ENCODE measurements around the gene MGRN1.

The MGRN1 gene

GRCh38 chr16:4692460-4693295 is 68.1 kb downstream of the MGRN1 start:
- TF ChIP-seq ARNTL (CRISPR knock-in tag; IDR thresholded peaks at IDR 0.05; ENCODE audit: borderline replicate concordance, low read depth) (no peak), ZFP3 (CRISPR knock-in tag; IDR thresholded peaks at IDR 0.05) (no peak), ZNF8 (CRISPR knock-in tag; IDR thresholded peaks at IDR 0.05) (no peak), ZNF70 (CRISPR knock-in tag; IDR thresholded peaks at IDR 0.05) (no peak), CSRNP3 (CRISPR knock-in tag; IDR thresholded peaks at IDR 0.05) (no peak), TCF4 (CRISPR knock-in tag; IDR thresholded peaks at IDR 0.05; ENCODE audit: borderline replicate concordance) (no peak), SNAI2 (CRISPR knock-in tag; IDR thresholded peaks at IDR 0.05) (no peak), ISL1 (CRISPR knock-in tag; IDR thresholded peaks at IDR 0.05) (no peak), PPARA (CRISPR knock-in tag; IDR thresholded peaks at IDR 0.05; ENCODE audit: borderline replicate concordance) (no peak), CREB5 (CRISPR knock-in tag; IDR thresholded peaks at IDR 0.05; ENCODE audit: low read depth) (no peak), TOX (CRISPR knock-in tag; IDR thresholded peaks at IDR 0.05; ENCODE audit: borderline replicate concordance) (no peak), PATZ1 (CRISPR knock-in tag; IDR thresholded peaks at IDR 0.05; ENCODE audit: borderline replicate concordance) (no peak)
- ATAC-seq, result peak; percentile 41

- peak; percentile 91 for ATAC-seq
- TF ChIP-seq CSRNP3 (CRISPR knock-in tag; IDR thresholded peaks at IDR 0.05) (no peak), ISL1 (CRISPR knock-in tag; IDR thresholded peaks at IDR 0.05) (no peak), BACH2 (CRISPR knock-in tag; IDR thresholded peaks at IDR 0.05; ENCODE audit: borderline replicate concordance) (no peak), CSDC2 (CRISPR knock-in tag; IDR thresholded peaks at IDR 0.05) (no peak), PATZ1 (CRISPR knock-in tag; IDR thresholded peaks at IDR 0.05; ENCODE audit: borderline replicate concordance) (no peak), RARB (CRISPR knock-in tag; IDR thresholded peaks at IDR 0.05) (no peak), OSR1 (CRISPR knock-in tag; IDR thresholded peaks at IDR 0.05) (no peak), ESRRG (CRISPR knock-in tag; IDR thresholded peaks at IDR 0.05) (no peak), SNAI2 (CRISPR knock-in tag; IDR thresholded peaks at IDR 0.05) (no peak), TOX (CRISPR knock-in tag; IDR thresholded peaks at IDR 0.05; ENCODE audit: borderline replicate concordance) (no peak), TCF4 (CRISPR knock-in tag; IDR thresholded peaks at IDR 0.05; ENCODE audit: borderline replicate concordance) (no peak), ZNF70 (CRISPR knock-in tag; IDR thresholded peaks at IDR 0.05) (no peak), ZFP30 (CRISPR knock-in tag; IDR thresholded peaks at IDR 0.05) (no peak), PPARA (CRISPR knock-in tag; IDR thresholded peaks at IDR 0.05; ENCODE audit: borderline replicate concordance) (no peak), ZNF565 (CRISPR knock-in tag; conservative IDR thresholded peaks at IDR 0.05; ENCODE audit: low read depth) (no peak), ARNTL (CRISPR knock-in tag; IDR thresholded peaks at IDR 0.05; ENCODE audit: borderline replicate concordance, low read depth) (no peak)
- TF ChIP-seq, protein P1, sequence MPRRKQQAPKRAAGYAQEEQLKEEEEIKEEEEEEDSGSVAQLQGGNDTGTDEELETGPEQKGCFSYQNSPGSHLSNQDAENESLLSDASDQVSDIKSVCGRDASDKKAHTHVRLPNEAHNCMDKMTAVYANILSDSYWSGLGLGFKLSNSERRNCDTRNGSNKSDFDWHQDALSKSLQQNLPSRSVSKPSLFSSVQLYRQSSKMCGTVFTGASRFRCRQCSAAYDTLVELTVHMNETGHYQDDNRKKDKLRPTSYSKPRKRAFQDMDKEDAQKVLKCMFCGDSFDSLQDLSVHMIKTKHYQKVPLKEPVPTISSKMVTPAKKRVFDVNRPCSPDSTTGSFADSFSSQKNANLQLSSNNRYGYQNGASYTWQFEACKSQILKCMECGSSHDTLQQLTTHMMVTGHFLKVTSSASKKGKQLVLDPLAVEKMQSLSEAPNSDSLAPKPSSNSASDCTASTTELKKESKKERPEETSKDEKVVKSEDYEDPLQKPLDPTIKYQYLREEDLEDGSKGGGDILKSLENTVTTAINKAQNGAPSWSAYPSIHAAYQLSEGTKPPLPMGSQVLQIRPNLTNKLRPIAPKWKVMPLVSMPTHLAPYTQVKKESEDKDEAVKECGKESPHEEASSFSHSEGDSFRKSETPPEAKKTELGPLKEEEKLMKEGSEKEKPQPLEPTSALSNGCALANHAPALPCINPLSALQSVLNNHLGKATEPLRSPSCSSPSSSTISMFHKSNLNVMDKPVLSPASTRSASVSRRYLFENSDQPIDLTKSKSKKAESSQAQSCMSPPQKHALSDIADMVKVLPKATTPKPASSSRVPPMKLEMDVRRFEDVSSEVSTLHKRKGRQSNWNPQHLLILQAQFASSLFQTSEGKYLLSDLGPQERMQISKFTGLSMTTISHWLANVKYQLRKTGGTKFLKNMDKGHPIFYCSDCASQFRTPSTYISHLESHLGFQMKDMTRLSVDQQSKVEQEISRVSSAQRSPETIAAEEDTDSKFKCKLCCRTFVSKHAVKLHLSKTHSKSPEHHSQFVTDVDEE (CRISPR knock-in tag; IDR thresholded peaks at IDR 0.05), result no peak
- TF ChIP-seq, protein P2, sequence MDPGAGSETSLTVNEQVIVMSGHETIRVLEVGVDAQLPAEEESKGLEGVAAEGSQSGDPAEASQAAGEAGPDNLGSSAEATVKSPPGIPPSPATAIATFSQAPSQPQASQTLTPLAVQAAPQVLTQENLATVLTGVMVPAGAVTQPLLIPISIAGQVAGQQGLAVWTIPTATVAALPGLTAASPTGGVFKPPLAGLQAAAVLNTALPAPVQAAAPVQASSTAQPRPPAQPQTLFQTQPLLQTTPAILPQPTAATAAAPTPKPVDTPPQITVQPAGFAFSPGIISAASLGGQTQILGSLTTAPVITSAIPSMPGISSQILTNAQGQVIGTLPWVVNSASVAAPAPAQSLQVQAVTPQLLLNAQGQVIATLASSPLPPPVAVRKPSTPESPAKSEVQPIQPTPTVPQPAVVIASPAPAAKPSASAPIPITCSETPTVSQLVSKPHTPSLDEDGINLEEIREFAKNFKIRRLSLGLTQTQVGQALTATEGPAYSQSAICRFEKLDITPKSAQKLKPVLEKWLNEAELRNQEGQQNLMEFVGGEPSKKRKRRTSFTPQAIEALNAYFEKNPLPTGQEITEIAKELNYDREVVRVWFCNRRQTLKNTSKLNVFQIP (CRISPR knock-in tag; IDR thresholded peaks at IDR 0.05; ENCODE audit: borderline replicate concordance, low read depth), result no peak
Measured at GRCh38 chr16:4693296-4693955, 68.8 kb downstream of the MGRN1 start, which contains the start of gene NUDT16L1. NUDT16L1 (plus strand) TSS chr16:4693562; CDS start chr16:4693727, 165 bp downstream.

Measured in SK-N-SH treated with all-trans-retinoic acid at 6 μM for 48 hours (cell line).